Smooth muscle cell of the brain vasculature (primary cell): Measurements from ENCODE around the gene TPX2.
A peak's percentile ranks its signal among the peaks of the same experiment; 100 is the strongest.

Source experiments
- DNase-seq: peaks from one replicate; pipeline ENCODE4 v3.0.0-alpha.2; 2012; ENCODE audit warnings: low read depth, low spot score

TPX2 gene, protein sequence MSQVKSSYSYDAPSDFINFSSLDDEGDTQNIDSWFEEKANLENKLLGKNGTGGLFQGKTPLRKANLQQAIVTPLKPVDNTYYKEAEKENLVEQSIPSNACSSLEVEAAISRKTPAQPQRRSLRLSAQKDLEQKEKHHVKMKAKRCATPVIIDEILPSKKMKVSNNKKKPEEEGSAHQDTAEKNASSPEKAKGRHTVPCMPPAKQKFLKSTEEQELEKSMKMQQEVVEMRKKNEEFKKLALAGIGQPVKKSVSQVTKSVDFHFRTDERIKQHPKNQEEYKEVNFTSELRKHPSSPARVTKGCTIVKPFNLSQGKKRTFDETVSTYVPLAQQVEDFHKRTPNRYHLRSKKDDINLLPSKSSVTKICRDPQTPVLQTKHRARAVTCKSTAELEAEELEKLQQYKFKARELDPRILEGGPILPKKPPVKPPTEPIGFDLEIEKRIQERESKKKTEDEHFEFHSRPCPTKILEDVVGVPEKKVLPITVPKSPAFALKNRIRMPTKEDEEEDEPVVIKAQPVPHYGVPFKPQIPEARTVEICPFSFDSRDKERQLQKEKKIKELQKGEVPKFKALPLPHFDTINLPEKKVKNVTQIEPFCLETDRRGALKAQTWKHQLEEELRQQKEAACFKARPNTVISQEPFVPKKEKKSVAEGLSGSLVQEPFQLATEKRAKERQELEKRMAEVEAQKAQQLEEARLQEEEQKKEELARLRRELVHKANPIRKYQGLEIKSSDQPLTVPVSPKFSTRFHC

DNA sequence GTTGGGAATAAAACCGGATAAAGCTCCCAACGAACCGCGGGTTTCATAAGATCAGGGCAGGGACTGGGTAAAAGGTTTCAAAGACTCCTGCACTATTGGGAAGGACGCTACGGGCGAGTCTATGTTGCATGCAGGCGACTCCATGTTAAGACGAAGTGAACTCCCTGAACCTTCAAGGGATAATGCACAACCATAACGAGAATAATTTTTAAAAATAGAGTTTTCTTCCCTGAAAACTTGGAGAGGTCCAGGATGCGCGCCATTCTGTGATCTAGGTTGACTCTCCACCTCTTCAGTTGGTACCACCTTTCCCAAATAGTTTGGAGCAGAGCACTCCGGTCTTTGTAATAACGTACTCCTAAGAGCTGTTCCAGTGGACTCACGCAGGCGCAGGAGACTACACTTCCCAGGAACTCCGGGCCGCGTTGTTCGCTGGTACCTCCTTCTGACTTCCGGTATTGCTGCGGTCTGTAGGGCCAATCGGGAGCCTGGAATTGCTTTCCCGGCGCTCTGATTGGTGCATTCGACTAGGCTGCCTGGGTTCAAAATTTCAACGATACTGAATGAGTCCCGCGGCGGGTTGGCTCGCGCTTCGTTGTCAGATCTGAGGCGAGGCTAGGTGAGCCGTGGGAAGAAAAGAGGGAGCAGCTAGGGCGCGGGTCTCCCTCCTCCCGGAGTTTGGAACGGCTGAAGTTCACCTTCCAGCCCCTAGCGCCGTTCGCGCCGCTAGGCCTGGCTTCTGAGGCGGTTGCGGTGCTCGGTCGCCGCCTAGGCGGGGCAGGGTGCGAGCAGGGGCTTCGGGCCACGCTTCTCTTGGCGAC is at the start of gene TPX2:
Gene TPX2 (plus strand): TSS at position 562 of the 821 bp plus-strand sequence. CDS start 18,187 bp downstream, outside the sequence.
- peak; percentile 91 for DNase-seq

DNA sequence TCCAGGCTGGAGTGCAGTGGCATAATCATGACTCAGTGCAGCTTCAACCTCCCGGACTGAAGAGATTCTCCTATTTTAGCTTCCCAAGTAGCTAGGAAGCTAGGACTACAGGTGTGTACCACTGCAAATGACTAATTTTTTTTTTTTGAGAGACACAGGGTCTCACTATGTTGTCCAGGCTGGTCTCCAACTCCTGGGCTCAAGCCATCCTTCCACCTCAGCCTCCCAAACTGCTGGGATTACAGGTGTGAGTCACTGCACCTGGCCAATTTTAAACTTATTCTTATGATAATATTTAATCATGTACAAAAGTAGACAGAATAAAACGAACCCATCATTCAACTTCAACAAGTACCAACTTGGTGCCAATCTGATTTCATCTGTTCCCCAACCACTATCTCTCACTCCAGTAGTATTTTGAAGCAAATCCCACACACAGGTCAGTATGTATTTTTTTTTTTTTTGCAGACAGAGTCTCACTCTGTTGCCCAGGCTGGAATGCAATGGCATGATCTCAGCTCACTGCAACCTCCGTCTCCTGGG is 48.9 kb upstream of the TPX2 start:
- DNase-seq: no peak

DNA sequence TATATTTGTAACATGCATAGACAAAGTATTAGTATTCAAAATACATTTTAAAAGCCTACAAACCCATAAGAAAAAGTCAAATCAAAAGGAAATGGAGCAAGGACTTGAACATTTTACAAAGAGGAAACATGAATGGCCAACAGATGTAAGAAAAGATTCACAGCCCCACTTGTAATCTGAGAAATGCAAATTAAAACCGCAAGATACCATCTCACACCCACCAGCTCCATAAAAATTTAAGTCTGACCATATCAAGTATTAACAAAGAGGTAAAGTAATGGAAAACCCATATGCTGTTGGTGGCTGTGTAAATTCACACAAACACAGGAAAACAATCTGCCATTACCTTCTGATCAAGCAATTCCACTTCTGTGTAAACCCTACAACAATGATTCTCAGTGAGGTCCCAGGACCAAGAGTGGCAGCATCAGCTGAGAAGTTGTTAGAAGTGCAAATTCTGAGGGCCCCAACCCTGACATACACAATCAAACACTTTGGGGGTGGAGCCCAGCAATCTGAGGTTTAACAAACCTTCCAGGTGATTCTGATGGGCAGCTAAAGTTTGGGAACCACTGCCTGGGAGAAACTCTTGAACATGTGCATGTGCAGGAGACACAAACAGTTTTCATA is 47.3 kb upstream of the TPX2 start:
- DNase-seq: no peak

DNA sequence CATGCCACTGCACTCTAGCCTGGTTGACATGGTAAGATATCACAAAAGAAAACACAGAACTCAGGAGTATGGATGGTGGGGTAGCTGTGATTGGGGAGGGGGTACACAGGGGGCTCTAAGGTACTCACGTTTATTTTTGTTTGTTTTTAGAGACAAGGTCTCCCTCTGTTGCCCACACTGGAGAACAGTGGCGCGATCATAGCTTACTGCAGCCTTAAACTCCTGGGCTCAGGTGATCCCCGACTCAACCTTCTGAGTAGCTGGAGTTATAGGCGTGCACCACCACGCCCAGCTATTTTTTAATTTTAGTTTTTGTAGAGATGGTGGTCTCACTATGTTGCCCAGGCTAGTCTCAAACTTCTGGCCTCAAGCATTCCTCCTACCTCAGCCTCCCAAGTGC is 45.7 kb upstream of the TPX2 start:
- no peak for DNase-seq

DNA sequence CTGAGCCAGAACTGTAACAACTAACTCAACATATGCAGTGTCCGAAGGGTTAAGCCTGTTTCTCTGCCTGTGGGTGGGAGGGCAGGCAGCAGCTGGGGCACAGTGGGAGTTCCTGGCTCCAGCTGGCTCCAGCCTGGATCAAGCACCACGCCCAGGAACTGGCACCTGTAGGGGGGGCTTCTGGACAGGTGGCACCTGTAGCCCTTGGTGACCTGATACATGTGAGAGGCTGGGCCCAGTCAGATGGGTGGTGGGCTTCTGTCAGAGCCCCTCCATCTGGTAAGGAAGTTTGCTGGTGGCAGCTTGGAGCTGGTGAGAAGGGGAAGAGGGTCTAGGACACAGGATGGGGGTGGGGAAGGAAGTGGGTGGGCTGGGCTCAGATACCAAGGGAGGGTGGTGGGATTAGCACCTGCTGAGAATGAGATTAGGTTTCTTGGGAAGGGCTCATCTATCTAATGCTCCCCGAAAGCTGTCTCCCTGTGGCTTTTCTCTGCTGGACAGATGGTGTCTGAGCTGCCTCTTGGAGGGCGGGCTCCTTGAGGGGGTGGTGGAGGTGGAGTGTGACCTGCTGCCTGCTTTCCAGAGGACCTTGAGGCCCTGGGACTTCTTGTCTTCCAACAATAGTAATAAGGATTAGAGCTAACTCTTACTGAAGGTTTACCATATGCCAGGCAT is 45.0 kb upstream of the TPX2 start:
- no peak for DNase-seq

DNA sequence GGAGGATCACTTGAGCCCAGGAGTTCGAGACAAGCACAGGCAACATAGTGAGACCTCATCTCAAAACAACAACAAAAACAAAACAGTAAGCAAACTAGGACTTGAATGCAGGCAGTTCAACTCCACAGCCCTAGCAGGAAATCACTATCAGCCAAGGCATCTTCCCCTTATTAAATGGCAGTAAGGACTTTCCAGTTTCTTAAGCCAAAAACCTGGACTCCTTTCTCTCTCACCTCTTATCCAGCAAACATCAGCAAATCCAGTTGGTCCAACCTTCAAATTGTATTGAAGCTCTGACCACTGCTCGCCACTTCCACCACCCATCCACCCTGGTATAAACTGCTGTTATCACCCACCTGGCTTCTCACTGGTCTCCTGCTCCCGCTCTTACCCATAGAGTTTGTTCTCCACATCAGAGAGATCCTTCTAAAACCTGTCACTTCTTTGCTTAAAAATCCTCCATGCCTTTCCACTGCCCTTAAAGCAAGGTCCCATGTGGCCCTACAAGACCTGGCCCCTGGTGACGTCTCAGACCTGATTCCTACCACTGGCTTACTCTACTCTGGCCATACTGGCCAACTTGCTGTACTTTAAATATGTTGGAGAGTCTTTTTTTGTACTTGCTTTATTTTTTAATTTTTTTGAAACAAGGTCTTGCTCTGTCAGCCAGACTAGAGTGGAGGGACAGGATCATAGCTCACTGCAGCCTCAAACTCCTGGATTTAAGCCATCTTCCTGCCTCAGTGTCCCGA is 44.1 kb upstream of the TPX2 start:
- DNase-seq: no peak

DNA sequence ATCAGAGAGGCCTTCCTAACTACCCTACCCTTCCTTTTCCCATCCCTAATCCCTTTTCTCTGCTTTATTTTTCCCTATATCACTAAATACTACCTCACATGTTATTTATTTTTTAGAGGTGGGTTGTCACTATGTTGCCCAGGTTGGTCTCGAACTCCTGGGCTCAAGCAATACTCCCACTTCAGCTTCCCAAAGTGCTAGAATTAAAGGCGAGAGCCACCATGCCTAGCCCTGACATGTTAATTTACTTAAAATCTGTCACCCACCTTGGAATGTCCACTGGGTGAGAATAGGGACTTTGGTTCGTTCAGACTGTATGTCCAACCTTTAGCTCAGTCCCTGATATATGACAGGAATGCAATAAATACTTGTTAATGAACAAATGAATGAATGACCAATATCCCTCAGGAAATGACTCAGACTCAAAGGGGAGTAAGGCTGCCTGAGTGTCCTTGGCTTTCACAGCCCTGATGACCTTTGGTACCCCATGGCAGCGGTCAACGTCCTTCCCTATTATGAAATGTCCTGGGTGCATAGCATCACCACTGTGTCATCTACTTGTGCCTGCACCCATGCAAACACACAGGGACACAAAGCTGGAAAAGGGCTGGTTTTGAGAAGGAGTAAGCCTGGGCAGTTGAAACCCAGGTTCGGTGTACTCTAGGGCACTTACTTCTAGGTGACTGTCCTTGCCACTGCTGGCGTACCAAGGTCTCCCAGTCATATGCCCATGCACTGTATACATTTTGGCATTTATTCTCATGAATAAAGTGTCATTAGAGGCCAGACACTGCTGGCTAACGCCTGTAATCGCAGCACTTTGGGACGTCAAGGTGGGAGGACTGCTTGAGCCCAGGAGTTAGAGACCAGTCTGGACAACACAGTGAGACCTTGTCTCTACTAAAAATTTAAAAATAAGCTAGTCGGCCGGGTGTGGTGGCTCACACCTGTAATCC is 43.0 kb upstream of the TPX2 start:
- DNase-seq: no peak

DNA sequence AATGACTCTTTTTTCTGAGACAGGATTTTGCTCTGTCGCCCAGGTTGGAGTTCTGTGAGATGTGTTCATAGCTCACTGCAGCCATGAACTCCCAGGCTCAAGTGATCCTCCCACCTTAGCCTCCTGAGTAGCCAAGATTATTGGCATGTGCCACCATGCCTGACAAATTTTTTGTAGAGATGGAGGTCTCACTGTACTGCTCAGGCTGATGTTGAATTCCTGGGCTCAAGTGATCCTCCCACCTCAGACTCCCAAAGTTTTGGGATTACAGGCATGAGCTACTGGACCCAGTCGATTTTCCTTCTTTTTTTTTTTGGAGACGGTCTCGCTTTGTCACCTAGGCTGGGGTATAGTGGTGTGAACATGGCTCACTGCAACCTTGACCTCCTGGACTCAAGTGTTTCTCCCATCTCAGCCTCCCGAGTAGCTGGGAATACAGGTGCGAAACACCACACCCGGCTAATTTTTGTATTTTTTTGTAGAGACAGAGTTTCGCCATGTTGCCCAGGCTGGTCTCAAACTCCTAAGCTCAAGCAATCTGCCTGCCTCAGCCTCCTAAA is 40.8 kb upstream of the TPX2 start:
- no peak for DNase-seq

DNA sequence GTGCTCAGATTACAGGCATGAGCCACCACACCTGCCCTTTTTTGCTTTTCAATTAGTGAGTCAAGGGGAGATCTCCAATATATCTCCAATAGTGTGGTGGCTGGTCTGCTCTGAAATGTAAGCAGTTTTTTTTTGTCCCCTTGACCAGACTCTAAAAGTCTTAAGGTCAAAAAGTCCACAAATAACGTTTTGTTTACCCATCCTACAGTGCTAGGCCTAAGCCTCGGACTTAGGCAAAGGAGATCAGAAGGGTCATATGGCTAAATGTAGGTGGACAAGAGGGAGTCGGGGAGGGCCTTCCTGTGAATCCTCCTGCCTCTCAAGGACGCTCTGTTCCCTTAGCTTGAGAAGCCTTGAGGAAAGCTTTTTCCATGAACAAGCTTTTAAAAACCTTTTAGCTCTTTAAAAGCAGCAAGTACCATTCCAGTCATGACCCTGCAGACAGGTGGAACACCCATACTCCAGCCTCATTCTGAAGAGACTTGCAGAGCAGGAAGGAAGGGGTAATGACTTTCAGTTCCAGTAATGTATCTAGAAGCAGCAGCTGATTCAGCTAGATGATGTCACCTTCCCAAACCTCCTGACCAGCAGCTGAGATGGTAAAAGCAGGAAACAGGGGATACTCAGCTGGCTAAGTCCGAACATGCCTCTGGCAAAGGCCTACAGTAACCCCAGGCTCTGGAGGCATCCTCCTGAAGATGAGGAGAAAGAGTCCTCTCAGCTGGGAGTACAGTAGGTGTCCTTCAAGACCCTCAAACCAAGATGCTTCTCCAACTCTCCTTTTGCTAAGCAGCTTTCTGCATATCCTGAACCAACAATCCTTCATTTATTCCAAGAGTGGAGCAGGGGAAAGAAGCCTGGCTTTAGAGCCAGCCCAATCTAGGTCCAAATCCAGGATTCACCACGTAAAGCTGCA is 40.0 kb upstream of the TPX2 start:
- DNase-seq: peak; percentile 82

DNA sequence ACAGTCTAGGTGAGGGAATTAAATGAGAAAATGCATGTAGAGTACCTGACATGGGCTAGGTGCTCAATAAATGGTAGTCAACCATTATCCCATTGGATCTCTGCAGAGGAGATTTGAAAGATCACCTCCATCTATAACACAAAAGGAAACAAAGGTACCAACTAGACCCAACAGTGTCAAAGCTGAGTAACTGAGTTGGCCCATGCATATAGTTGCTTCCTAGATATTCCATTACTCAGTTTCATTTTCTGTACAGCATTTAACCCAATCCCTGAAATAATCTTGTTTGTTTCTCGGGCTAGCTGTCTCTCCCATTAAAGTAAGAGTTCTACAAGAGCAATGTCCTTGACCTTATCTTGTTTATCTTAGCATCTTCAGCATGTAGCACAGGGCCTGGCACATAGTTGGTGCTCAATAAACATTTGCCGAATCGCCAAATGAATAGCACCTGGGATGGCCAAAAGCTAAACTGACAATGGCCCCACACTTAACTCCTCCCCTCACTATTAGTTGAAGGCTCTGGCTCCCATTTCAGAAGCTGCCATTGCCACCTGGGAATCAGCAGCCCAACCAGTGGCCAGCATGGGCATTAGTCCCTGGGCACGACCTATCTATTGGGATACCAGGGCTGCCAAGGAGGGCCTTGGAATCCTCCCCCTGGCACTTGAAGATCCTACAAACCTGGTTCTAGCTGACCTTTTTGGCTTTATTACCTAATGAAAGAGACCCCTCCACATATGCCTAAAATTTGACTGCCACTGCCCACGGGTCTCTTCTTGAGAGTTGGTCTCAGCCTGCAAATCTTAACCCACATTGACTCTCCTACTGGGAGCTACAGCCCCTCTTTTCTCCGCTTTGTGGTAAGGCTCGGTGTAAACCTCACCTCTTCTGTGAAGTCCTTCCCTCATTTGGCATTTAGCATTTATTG is 39.0 kb upstream of the TPX2 start:
- no peak for DNase-seq

DNA sequence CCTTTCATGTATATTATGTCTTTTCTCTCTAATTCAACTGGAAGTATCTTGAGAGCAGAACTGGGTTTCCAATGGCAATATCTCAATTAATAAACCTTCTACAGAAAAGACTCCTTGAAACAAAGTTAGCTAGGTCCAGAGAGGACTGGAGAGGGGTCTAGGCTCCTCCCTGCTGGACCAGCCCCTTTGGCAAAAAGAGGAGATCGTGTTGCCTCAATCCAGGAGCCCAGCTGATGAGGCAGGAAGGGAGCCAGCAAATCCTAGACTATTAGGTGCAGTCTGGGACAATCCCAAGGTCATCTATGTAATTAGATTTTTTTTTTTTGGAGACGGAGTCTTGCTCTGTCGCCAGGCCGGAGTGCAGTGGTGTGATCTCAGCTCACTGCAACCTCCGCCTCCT is 38.3 kb upstream of the TPX2 start:
- no peak for DNase-seq

DNA sequence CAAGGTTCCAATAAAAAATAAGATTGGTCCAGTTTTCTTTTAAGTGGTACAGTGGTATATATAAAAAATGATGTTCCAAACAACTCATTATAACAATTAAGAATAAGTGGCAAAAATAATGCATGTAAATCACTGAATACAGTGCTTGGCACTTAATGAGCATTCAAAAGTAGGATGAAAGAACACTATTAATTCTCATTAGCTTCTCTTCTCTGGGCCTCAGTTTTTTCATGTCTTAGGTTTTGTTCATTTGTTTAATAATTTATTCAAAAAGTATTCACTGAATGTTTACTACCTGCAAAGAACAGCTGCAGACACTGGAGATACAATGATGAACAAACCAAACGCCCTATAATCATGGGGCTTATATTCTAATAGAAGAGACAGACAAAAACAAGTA is 37.5 kb upstream of the TPX2 start:
- DNase-seq: no peak

DNA sequence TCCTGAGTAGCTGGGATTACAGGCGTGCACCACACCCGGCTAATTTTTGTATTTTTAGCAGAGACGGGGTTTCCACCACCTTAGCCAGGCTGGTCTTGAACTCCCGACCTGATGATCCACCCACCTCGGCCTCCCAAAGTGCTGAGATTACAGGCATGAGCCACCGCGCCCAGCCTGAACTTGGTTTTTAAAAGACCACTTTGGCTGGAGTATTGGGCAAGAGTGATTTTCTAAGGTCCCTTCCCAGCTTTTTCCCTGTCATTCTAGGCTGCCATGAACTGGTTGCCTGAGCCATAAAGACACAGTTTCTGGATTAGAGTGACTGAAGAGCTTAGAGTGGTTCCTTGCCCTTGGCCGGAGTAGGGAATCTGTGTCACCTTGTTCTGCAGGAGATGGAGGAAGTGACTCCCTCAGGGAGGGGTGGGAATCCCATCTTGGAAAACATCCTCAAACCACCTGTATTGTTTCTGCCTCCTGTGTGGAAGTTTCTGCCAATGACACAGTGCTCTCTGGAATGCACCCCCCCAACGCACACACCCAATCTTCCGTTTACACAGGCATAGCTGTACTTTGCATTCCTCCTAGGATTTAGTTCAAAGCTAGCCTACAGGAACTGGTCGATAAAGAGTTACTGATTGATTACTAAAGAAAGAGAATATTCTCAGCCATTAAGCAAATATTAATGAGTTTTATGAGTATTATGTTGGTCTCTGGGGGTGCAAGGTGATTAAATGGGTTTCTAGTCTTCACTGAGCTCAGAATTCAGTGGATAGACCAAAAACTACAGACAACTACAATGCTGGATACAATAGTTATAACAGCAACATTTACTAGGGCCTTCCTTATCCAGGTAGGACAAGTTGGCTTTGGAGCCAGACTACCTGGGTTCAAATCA is 34.6 kb upstream of the TPX2 start:
- DNase-seq: no peak

DNA sequence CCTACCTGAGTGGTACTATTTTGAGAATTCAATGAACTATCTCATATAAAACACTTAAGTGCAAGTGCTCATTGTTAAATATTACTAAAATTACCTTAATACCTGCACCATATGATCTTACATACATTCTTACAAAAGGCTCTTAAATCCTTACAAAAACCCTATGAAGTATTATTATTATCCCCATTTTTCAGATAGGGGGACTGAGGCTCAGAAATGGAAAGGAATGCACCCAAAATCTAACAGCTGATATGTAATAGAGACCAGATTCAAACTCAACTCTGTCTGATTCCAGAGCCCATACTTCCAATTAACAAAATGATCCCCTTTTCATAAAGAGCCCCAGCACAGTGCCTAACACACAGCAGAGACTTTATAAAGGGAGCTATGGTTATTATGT is 33.9 kb upstream of the TPX2 start:
- no peak for DNase-seq
